ENCODE results near the gene EXD2. TPM values are rescaled to one million over a fixed set of nuclear protein-coding genes. Genes with fewer than 3 reads are reported as not detected.

EXD2 gene
- polyA plus RNA-seq, 2 of the 4 experiments (the other 2 are of a cell fraction) = 13.9 to 22.1 TPM

- FAIRE-seq (no peak), ATAC-seq (no peak), DNase-seq (ENCODE audit: low read depth in 1 of 2, low spot score in 1 of 2) (no peak)
- WGBS (ENCODE audit: missing lambda C conversion rate) = 84% methylated on average over 9 of the region's 10 CpGs
- Histone ChIP-seq H3K4me3 (no peak overlapping the region), H3K9me3 (no peaks in the 10 kb centered on the region), H3K27ac (no peak overlapping the region), H3K4me1 (no peaks in the 10 kb centered on the region), H3K4me2 (no peak overlapping the region)
- POLR2A ChIA-PET = no interaction called here
- TF ChIP-seq HOXB5 (CRISPR knock-in tag; IDR thresholded peaks at IDR 0.05) = no peak
- no peak for TF ChIP-seq ELK1 (IDR thresholded peaks at IDR 0.05; ENCODE audit: low read depth, low read length)
- TF ChIP-seq CHD2 (IDR thresholded peaks at IDR 0.05; ENCODE audit: low read length, partially characterized antibody) = no peak
- no peak for TF ChIP-seq CBX2 (IDR thresholded peaks at IDR 0.05; ENCODE audit: borderline replicate concordance, low read depth)
- no peak for TF ChIP-seq POLR2AphosphoS2 (conservative IDR thresholded peaks at IDR 0.05; ENCODE audit: low read length)
- no peak for TF ChIP-seq MYC (IDR thresholded peaks at IDR 0.05; ENCODE audit: borderline replicate concordance, low read length)
- no peak for TF ChIP-seq HEYL (CRISPR knock-in tag; IDR thresholded peaks at IDR 0.05)
- TF ChIP-seq, protein P1, sequence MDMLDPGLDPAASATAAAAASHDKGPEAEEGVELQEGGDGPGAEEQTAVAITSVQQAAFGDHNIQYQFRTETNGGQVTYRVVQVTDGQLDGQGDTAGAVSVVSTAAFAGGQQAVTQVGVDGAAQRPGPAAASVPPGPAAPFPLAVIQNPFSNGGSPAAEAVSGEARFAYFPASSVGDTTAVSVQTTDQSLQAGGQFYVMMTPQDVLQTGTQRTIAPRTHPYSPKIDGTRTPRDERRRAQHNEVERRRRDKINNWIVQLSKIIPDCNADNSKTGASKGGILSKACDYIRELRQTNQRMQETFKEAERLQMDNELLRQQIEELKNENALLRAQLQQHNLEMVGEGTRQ (IDR thresholded peaks at IDR 0.05) = no peak
- TF ChIP-seq, protein P2, sequence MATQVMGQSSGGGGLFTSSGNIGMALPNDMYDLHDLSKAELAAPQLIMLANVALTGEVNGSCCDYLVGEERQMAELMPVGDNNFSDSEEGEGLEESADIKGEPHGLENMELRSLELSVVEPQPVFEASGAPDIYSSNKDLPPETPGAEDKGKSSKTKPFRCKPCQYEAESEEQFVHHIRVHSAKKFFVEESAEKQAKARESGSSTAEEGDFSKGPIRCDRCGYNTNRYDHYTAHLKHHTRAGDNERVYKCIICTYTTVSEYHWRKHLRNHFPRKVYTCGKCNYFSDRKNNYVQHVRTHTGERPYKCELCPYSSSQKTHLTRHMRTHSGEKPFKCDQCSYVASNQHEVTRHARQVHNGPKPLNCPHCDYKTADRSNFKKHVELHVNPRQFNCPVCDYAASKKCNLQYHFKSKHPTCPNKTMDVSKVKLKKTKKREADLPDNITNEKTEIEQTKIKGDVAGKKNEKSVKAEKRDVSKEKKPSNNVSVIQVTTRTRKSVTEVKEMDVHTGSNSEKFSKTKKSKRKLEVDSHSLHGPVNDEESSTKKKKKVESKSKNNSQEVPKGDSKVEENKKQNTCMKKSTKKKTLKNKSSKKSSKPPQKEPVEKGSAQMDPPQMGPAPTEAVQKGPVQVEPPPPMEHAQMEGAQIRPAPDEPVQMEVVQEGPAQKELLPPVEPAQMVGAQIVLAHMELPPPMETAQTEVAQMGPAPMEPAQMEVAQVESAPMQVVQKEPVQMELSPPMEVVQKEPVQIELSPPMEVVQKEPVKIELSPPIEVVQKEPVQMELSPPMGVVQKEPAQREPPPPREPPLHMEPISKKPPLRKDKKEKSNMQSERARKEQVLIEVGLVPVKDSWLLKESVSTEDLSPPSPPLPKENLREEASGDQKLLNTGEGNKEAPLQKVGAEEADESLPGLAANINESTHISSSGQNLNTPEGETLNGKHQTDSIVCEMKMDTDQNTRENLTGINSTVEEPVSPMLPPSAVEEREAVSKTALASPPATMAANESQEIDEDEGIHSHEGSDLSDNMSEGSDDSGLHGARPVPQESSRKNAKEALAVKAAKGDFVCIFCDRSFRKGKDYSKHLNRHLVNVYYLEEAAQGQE (IDR thresholded peaks at IDR 0.05) = no peak
- TF ChIP-seq MAZ (IDR thresholded peaks at IDR 0.05; ENCODE audit: borderline replicate concordance, low read depth, low read length) = no peak
- TF ChIP-seq BHLHE40 (IDR thresholded peaks at IDR 0.05; ENCODE audit: low read depth, low read length) = no peak
- TF ChIP-seq GATA3 (IDR thresholded peaks at IDR 0.05; ENCODE audit: borderline replicate concordance) = no peak
- TF ChIP-seq CEBPB (IDR thresholded peaks at IDR 0.05) = no peak
- no peak for TF ChIP-seq ATOH8 (CRISPR knock-in tag; IDR thresholded peaks at IDR 0.05; ENCODE audit: low read depth)
- no peak for TF ChIP-seq RFX5 (IDR thresholded peaks at IDR 0.05)
- no peak for TF ChIP-seq NR3C1 (IDR thresholded peaks at IDR 0.05)
- no peak for TF ChIP-seq RARB (CRISPR knock-in tag; IDR thresholded peaks at IDR 0.05)
- TF ChIP-seq EP300 (IDR thresholded peaks at IDR 0.05) = no peak
- TF ChIP-seq, protein P3, sequence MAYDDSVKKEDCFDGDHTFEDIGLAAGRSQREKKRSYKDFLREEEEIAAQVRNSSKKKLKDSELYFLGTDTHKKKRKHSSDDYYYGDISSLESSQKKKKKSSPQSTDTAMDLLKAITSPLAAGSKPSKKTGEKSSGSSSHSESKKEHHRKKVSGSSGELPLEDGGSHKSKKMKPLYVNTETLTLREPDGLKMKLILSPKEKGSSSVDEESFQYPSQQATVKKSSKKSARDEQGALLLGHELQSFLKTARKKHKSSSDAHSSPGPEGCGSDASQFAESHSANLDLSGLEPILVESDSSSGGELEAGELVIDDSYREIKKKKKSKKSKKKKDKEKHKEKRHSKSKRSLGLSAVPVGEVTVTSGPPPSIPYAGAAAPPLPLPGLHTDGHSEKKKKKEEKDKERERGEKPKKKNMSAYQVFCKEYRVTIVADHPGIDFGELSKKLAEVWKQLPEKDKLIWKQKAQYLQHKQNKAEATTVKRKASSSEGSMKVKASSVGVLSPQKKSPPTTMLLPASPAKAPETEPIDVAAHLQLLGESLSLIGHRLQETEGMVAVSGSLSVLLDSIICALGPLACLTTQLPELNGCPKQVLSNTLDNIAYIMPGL (CRISPR knock-in tag; IDR thresholded peaks at IDR 0.05; ENCODE audit: borderline replicate concordance) = no peak
- CTCF ChIA-PET = interaction anchor here (1.0 to 1.1 kb wide), 2 partner anchors 9 to 11 kb away, joined by 3 to 4 read pairs; partner anchors contain the start of gene GALNT16
Measured at GRCh38 chr14:69270097-69270496, 78.8 kb downstream of the EXD2 start.
